Stimulated activated CD4-positive, alpha-beta T cell treated with anti-CD3 and anti-CD28 coated beads, Interleukin-1b, Interleukin-23, amount 100 ng/mL, for 24 hours (primary cell): Measurements from ENCODE around the gene FOSL2.
"Not testable (repeated sequence)": the region's sequence is repeated elsewhere in the genome, so short reads cannot be mapped to it uniquely, and the experiment has no call there.

Experiments
- DNase-seq, 4 experiments: peaks; one replicate each; pipeline ENCODE4 v3.0.0-alpha.2; 2020; ENCODE audit warnings: low read depth in 4 of 4, low spot score in 1 of 4

Gene FOSL2

GRCh38 chr2:28357055-28357454 lies 35.6 kb upstream of the FOSL2 start:
- no peak for DNase-seq

GRCh38 chr2:28357948-28358667 lies 34.5 kb upstream of the FOSL2 start:
- no peak for DNase-seq

- DNase-seq = no peak
These were observed 33.9 kb upstream of the FOSL2 start for GRCh38 chr2:28358668-28359201.

GRCh38 chr2:28359222-28360057 lies 33.2 kb upstream of the FOSL2 start:
- DNase-seq = peak; percentile 33 to 74 (median 44)

DNA sequence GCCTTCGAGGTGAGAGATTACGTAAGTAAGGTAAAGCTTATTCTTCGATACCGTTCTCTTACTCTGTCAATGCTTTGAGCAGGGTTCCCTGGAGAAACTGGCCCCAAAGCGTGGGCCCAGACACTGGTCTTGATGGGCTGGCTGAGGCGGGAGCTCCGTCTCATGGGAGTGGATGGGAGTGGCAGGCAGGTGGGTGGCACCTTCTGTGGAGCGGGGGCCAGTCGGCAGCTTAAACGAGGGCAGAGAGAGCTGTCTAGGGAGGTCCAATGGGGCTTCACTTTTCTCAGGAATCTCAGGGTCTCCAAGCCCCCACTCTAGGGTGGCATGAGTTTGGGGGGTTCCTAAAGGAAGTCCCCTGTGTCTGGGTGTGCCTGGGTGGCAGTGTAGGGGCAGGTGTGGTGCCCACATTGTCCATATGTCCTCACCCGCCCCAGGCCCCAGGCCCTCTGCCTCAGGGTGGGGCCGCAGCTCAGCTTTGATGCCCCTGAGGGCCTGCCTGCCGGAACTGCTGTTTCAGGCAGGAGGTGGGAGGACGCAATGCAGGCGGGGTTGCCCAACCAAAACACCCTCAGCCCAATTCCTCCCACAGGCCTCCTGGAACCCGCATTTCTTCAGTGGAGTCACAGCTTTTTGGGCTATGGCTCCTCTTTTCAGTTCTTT lies 32.5 kb upstream of the FOSL2 start:
- no peak for DNase-seq

DNA sequence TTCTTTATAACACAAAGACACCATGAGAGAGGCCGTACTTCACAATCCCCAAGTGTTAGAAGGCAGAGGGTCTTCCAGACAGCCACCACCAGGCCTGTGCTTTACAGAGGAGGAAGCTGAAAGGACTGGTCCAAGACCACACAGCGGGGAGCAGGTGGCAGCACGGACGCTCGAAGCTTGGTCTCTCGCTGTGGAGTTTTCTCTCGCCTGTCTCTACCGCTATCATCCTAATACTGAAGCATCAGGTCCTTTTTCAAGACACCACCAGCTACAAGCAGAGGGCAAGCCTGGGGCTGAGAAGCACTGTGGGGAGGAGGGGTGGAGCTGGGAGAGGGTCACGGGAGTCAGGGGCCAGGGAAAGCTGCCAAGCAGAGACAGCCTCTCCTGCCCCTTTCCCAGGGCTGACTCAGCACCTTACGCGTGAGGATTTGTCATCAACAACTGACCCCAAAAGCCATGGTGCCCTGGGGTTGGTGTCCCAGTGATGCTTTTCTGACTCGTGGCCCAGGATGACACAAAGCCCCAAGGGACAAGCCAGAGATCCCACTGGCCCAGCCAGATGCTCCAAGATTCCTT lies 31.9 kb upstream of the FOSL2 start:
- no peak for DNase-seq

DNA sequence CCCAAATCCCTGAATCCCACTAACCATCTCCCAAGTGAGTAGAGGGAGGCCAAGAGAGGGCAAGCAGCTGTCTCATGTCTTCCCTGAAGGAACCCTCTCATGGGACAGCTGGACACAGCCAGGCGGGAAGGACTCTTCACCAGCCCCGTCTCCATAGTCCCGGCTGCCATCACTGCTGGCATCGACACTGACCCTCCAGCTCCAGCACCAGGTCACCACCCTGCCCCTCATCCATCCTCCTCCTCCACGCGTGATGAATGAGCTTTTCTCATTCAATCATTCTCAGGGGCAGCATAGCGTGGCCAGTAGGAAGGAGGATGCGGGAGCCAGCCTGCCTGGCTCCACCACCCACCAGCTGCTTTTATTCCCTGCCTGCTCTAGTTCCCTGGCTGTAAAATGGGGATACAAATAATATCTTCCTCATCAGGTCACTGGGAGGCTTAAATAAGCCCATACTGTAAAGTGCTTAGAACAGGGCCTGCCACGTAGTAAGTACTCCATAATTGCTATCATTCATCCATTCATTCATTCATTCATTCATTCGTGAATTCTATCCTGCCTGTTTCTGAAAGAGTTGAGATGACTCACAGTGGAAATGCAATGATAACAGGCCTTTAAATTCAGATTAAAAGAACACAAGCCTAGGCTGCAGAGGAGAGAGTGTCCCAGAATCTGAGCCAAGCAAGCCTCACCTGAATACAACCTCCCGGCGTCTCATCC lies 30.5 kb upstream of the FOSL2 start:
- no peak for DNase-seq

GRCh38 chr2:28362991-28363521 lies 29.6 kb upstream of the FOSL2 start:
- no peak for DNase-seq

- DNase-seq = no peak
These were observed 28.9 kb upstream of the FOSL2 start for GRCh38 chr2:28363686-28364280.

- DNase-seq = no peak
These were observed 28.0 kb upstream of the FOSL2 start for GRCh38 chr2:28364610-28365009.

DNA sequence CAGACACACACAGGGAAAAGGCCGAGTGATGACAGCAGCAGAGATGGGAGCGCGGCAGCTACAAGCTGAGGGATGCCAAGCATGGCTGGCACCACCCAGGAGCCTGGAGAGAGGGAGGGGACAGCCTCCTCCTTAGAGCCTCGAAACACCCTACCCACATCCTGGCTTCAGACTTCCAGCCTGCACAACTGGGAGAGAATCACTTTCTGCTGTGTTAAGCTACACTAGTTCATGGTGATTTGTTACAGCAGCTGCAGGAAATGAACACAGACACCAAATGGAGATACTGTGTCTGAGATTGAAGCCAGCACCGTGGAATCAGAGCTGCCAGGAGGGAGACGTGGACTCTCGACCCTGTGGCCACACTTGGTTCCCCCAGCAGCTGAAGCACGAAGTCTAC lies 27.5 kb upstream of the FOSL2 start:
- DNase-seq = no peak

DNA sequence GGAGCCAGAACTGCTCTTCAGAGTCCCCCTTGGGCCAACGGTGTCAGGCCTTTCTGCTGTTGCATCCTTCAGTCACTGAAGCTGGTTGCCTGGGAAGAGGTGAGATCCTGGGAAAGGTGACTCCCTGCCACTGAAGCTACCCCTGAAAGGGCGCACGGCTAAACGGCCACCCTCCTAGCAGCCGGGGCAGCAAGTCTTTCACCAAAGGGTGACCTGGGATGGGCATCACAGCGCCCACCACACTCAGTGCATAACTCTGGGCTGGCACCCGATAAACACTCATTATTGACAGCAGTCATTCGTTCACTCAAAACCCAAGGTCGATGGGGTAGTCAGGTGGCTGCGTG lies 26.5 kb upstream of the FOSL2 start:
- no peak for DNase-seq

DNA sequence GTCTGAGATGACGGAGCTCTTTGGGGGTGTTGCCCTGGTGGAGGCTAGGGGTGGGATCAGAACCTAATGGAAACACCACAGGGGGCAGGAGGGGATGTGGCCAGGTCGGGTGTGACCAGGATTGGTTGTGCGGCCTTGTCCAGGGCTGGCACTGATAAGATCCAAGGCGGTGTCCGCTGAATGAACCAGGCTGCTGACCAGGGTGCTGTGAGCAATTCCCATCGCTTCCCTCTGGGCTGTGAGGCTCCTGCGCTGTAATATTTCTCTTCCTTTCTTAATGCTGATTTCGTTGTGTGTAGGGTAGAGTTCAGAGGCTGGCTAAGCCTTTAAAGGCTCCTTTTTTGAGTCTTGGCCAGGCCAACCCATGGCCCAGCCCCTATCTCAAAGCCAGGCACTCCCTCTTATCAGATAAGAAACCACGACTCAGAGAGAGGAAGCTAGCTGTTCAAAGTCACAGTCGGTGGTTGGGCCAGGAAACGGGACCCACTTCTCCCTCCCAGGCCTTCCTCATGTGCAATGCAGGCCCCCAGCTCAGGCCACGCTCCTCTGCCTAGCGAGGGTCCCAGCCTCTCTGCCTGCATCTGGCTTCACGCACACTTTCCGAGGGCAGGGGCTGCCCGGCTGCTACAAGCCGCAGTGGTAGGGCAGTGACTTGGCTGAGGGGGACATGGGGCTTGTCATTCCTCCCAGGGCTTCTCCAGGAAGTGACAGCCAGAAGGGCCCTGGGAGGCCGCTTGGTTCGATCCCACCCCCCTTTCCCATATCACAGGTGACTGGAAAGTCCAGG lies 26.0 kb upstream of the FOSL2 start:
- no peak for DNase-seq

DNA sequence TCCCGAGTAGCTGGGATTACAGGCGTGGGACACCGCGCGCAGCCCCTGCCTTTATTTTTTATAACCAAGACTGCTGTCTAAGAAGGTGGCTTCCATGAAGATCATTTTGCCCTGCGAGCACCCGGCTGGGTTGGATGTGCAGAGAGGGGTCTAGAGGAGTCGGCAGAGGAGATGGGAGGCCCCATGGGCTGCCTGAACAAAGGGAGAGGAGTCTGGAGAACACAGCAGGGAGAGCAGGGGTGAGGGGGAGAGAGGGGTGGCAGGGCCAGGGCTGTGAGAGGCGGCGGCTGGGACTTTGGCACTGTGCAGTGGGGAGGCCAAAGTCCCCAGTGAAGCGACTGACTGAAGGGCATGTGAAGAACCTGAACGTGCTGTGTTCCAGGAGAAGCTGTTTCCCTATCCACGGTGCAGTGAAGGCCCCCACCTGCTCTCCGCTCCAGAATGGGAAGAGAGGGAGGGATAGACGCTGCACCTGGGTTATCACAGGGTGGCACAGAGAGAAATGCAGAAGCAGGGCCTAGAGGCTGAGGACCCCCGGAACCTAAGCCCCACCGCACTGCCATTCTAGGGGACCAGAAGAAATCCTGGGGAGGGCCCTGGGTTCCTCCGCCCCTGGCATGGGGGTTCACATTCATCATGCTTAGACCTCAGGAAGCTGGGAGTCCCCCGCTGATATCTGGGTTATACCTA lies 24.8 kb upstream of the FOSL2 start:
- no peak for DNase-seq

DNA sequence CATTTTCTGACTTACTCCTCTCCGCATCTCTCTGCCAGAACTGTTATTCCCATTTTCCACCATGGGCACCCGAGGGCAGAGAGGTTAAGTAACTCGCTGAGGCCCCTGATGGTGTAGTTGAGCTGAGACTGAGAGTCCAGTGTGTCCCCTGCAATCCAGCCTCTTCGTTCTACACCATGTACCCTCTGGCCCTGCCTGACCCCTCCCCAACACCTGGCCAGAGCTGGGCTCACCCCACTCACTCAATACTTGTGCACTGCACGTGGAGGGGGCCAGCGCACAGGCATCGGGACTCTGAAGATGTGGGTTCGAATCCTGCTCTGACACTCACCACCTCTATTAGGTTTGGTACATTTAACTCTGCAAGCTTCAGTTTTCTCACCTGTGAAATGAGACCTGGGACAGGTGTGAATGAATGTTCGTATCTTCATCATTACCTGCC lies 24.3 kb upstream of the FOSL2 start:
- no peak for DNase-seq

GRCh38 chr2:28369358-28369757 lies 23.3 kb upstream of the FOSL2 start:
- DNase-seq = no peak

DNA sequence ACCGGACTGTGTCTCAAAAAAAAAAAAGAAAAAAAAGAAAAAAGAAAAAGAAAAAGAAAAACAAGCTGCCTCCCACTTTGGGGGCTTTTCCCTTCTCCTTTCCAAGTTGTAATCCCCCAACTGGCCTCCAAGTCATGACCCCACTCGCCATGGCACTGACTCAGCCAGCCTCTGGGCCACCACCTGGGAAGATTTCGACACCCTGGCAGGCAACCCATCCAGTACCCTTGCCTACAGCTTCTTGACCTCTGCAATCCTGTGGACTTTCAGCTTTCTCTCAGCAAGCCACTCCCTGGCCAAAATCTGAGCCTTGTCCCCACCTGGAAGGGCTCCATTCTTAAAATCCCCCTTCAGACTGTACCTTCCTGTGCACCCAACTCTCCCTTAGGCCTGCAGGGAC lies 22.3 kb upstream of the FOSL2 start:
- DNase-seq = no peak

DNA sequence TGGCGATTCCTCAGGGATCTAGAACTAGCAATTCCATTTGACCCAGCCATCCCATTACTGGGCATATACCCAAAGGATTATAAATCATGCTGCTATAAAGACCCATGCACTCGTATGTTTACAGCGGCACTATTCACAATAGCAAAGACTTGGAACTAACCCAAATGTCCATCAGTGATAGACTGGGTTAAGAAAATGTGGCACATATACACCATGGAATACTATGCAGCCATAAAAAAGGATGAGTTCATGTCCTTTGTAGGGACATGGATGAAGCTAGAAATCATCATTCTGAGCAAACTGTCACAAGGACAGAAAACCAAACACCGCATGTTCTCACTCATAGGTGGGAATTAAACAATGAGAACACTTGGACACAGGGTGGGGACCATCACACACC lies 20.9 kb upstream of the FOSL2 start:
- not testable (repeated sequence) for DNase-seq

- no peak for DNase-seq
These were observed 18.8 kb upstream of the FOSL2 start for GRCh38 chr2:28373854-28374253.
